Astrocyte (in vitro differentiated cells and primary cell): ENCODE results near the gene MAP7. TPM values are rescaled to one million over a fixed set of nuclear protein-coding genes. Genes with fewer than 3 reads are reported as not detected.

Experiments used
- DNase-seq: peaks from one replicate; pipeline ENCODE4 v3.0.0-alpha.2; 2010; ENCODE audit warnings: low read depth
- FAIRE-seq: peaks from 2 replicates; lab custom pipeline; 2011; peaks lifted over from hg19 to GRCh38; lab: Jason Lieb, UNC
- H2AFZ ChIP-seq: 2 replicates; pipeline ENCODE4 v1.6.0; 2012; ENCODE audit warnings: low read depth, low read length, inconsistent platforms
- H3K27ac ChIP-seq: 2 replicates; pipeline ENCODE4 v1.5.1; 2011; ENCODE audit warnings: low read depth, low read length, inconsistent platforms
- H3K27me3 ChIP-seq: 2 replicates; pipeline ENCODE4 v1.6.0; 2011; ENCODE audit warnings: low read length, inconsistent platforms; ENCODE audit not compliant: insufficient read depth
- H3K36me3 ChIP-seq: 2 replicates; pipeline ENCODE4 v1.5.1; 2011; ENCODE audit warnings: low read length, inconsistent platforms; ENCODE audit not compliant: insufficient read depth
- H3K4me1 ChIP-seq: 2 replicates; pipeline ENCODE4 v1.5.1; 2011; ENCODE audit warnings: low read length, inconsistent platforms; ENCODE audit not compliant: insufficient read depth
- H3K4me2 ChIP-seq: 2 replicates; pipeline ENCODE4 v1.6.0; 2012; ENCODE audit warnings: low read length, inconsistent platforms
- H3K4me3 ChIP-seq: 2 replicates; pipeline ENCODE4 v1.5.1; 2011; ENCODE audit warnings: low read depth, mild to moderate bottlenecking, low read length, inconsistent platforms; ENCODE audit not compliant: insufficient read depth
- H3K79me2 ChIP-seq: 2 replicates; pipeline ENCODE4 v1.6.0; 2012; ENCODE audit warnings: mild to moderate bottlenecking, low read length, inconsistent platforms; ENCODE audit not compliant: insufficient read depth
- H3K9ac ChIP-seq: 2 replicates; pipeline ENCODE4 v1.6.0; 2012; ENCODE audit warnings: mild to moderate bottlenecking, low read length, inconsistent platforms
- H3K9me3 ChIP-seq: 2 replicates; pipeline ENCODE4 v1.5.1; 2012; ENCODE audit warnings: low read depth, mild to moderate bottlenecking, low read length, inconsistent platforms; ENCODE audit not compliant: insufficient read depth
- H4K20me1 ChIP-seq: 2 replicates; pipeline ENCODE4 v1.6.0; 2012; ENCODE audit warnings: low read length, inconsistent platforms; ENCODE audit not compliant: insufficient read depth
- H3K27ac Mint-ChIP-seq: one replicate; pipeline ENCODE4 v1.8.0; 2021; ENCODE audit warnings: mild to moderate bottlenecking, mixed read lengths; ENCODE audit not compliant: unreplicated experiment
- H3K27me3 Mint-ChIP-seq: one replicate; pipeline ENCODE4 v1.8.0; 2021; ENCODE audit warnings: low read depth, mixed read lengths; ENCODE audit not compliant: unreplicated experiment
- H3K36me3 Mint-ChIP-seq: one replicate; pipeline ENCODE4 v1.8.0; 2021; ENCODE audit warnings: low read depth, mixed read lengths; ENCODE audit not compliant: unreplicated experiment
- H3K4me1 Mint-ChIP-seq: one replicate; pipeline ENCODE4 v1.8.0; 2021; ENCODE audit warnings: low read depth, mixed read lengths; ENCODE audit not compliant: unreplicated experiment
- H3K4me3 Mint-ChIP-seq: one replicate; pipeline ENCODE4 v1.8.0; 2021; ENCODE audit warnings: mild to moderate bottlenecking, moderate library complexity, mixed read lengths; ENCODE audit not compliant: unreplicated experiment
- H3K9me3 Mint-ChIP-seq: one replicate; pipeline ENCODE4 v1.8.0; 2021; ENCODE audit warnings: mild to moderate bottlenecking, mixed read lengths; ENCODE audit not compliant: unreplicated experiment
- CTCF ChIP-seq: IDR thresholded peaks from 2 replicates; pipeline ENCODE4 v1.5.1; 2011; ENCODE audit warnings: low read depth, mild to moderate bottlenecking, inconsistent platforms, low read length, moderate library complexity; ENCODE audit not compliant: insufficient read depth
- EZH2 ChIP-seq: IDR thresholded peaks from 2 replicates; pipeline ENCODE4 v1.6.1; 2012; ENCODE audit warnings: mild to moderate bottlenecking, low read length, inconsistent platforms; ENCODE audit not compliant: insufficient read depth
- total RNA-seq: library from RNA; stranded (reverse); gene quantifications from 2 replicates; pipeline ENCODE4 v1.2.1, GENCODE V29; 2021

The MAP7 gene
- total RNA-seq, 1 donor from 2014 or later: 3.3 TPM

- DNase-seq (no peak), FAIRE-seq (no peak)
- H3K4me3 ChIP-seq: no peak overlapping the region
- H3K27ac ChIP-seq: no peak overlapping the region
- no peaks in the 10 kb centered on the region for H3K27me3 Mint-ChIP-seq
- no peaks in the 10 kb centered on the region for H4K20me1 ChIP-seq
- no peak overlapping the region for H3K4me3 Mint-ChIP-seq
- TF ChIP-seq EZH2 (no peak), CTCF (no peak)
- no peaks in the 10 kb centered on the region for H3K9me3 ChIP-seq
- H3K36me3 Mint-ChIP-seq: no peaks in the 10 kb centered on the region
- no peaks in the 10 kb centered on the region for H3K79me2 ChIP-seq
- no peaks in the 10 kb centered on the region for H3K4me1 Mint-ChIP-seq
- no peak overlapping the region for H2AFZ ChIP-seq
- no peaks in the 10 kb centered on the region for H3K9me3 Mint-ChIP-seq
- H3K36me3 ChIP-seq: no peaks in the 10 kb centered on the region
- no peaks in the 10 kb centered on the region for H3K4me1 ChIP-seq
- H3K4me2 ChIP-seq: no peak overlapping the region
- no peak overlapping the region for H3K27ac Mint-ChIP-seq
- H3K27me3 ChIP-seq: no peaks in the 10 kb centered on the region
- no peak overlapping the region for H3K9ac ChIP-seq
These were observed 162.9 kb downstream of the MAP7 start for GRCh38 chr6:136387316-136387715.

- no peak for FAIRE-seq
These were observed 166.8 kb downstream of the MAP7 start for GRCh38 chr6:136383268-136383937.

More at GRCh38 chr6:136383268-136383937, 166.8 kb downstream of the MAP7 start:
- TF ChIP-seq EZH2: no peak
- no peak for TF ChIP-seq CTCF
- Histone ChIP-seq H3K79me2 (no peaks in the 10 kb centered on the region), H3K4me2 (no peak overlapping the region), H3K27me3 (no peaks in the 10 kb centered on the region), H2AFZ (no peak overlapping the region), H3K9me3 (no peaks in the 10 kb centered on the region), H3K4me3 (no peak overlapping the region), H3K36me3 (no peaks in the 10 kb centered on the region), H4K20me1 (no peaks in the 10 kb centered on the region), H3K27ac (no peak overlapping the region), H3K4me1 (no peaks in the 10 kb centered on the region), H3K9ac (no peak overlapping the region)
- Mint-ChIP-seq H3K4me3 (no peak overlapping the region), H3K9me3 (no peaks in the 10 kb centered on the region), H3K36me3 (no peaks in the 10 kb centered on the region), H3K27me3 (no peaks in the 10 kb centered on the region), H3K27ac (no peak overlapping the region), H3K4me1 (no peaks in the 10 kb centered on the region)
- no peak for DNase-seq
